Inflammatory macrophage treated with lipopolysaccharide for 4 hours (primary cell): ENCODE data around the gene DNAH7.
"Not testable (repeated sequence)": the region's sequence is repeated elsewhere in the genome, so short reads cannot be mapped to it uniquely, and the experiment has no call there.

ENCODE experiments used
- DNase-seq: peaks from one replicate; pipeline ENCODE4 v3.0.0-alpha.2; 2020

The DNAH7 gene

GRCh38 chr2:195709901-195710806 lies 358.5 kb downstream of the DNAH7 start:
- DNase-seq = no peak

GRCh38 chr2:195706161-195706900 lies 362.3 kb downstream of the DNAH7 start:
- no peak for DNase-seq

- DNase-seq = no peak
Measured at GRCh38 chr2:195700480-195700879, 368.2 kb downstream of the DNAH7 start.

GRCh38 chr2:195697681-195698220 lies 370.9 kb downstream of the DNAH7 start:
- DNase-seq = no peak

- no peak for DNase-seq
Measured at GRCh38 chr2:195696012-195696411, 372.6 kb downstream of the DNAH7 start.

- DNase-seq = no peak
Measured at GRCh38 chr2:195695002-195695631, 373.5 kb downstream of the DNAH7 start.

GRCh38 chr2:195694553-195694952 lies 374.1 kb downstream of the DNAH7 start:
- DNase-seq = no peak

- not testable (repeated sequence) for DNase-seq
Measured at GRCh38 chr2:195692531-195692930, 376.1 kb downstream of the DNAH7 start.
